MCF 10A (cell line): ENCODE data around the gene C8G. TPM values are rescaled to one million over a fixed set of nuclear protein-coding genes. Genes with fewer than 3 reads are reported as not detected.

Experiments
- BruUV-seq: library from RNA; stranded (reverse); fragments of 400-500 nt; replicated peaks from 2 replicates; lab custom pipeline; 2021; lab: Mats Ljungman, UMichigan
- CTCF ChIA-PET: fragments of 300-600 bp; sonication (Branson Sonifier 250); formaldehyde crosslinking; extraction: SDS; loops from one replicate; lab custom pipeline; 2021; ENCODE audit warnings: antibody characterized with exemption, inconsistent platforms; lab: Yijun Ruan, JAX
- POLR2A ChIA-PET: fragments of 300-600, 350-650 bp; sonication (Branson Sonifier 250); formaldehyde crosslinking; extraction: SDS; loops from one replicate; lab custom pipeline; 2020; ENCODE audit warnings: antibody characterized with exemption, inconsistent platforms; lab: Yijun Ruan, JAX
- DNase-seq: peaks from one replicate; pipeline ENCODE4 v3.0.0-alpha.2; 2018; ENCODE audit not compliant: unreplicated experiment
- H3K27ac Mint-ChIP-seq: one replicate; pipeline ENCODE4 v1.8.0; 2022; ENCODE audit warnings: mild to moderate bottlenecking, low read depth, mixed read lengths; ENCODE audit not compliant: unreplicated experiment
- H3K27me3 Mint-ChIP-seq: one replicate; pipeline ENCODE4 v1.8.0; 2022; ENCODE audit warnings: mixed read lengths; ENCODE audit not compliant: insufficient read depth, unreplicated experiment
- H3K36me3 Mint-ChIP-seq: one replicate; pipeline ENCODE4 v1.8.0; 2022; ENCODE audit warnings: mild to moderate bottlenecking, moderate library complexity, mixed read lengths; ENCODE audit not compliant: insufficient read depth, unreplicated experiment
- H3K4me1 Mint-ChIP-seq: one replicate; pipeline ENCODE4 v1.8.0; 2022; ENCODE audit warnings: mixed read lengths; ENCODE audit not compliant: insufficient read depth, unreplicated experiment
- H3K4me3 Mint-ChIP-seq: one replicate; pipeline ENCODE4 v1.8.0; 2022; ENCODE audit warnings: mild to moderate bottlenecking, moderate library complexity, mixed read lengths; ENCODE audit not compliant: unreplicated experiment
- H3K9me3 Mint-ChIP-seq: one replicate; pipeline ENCODE4 v1.8.0; 2022; ENCODE audit warnings: mixed read lengths; ENCODE audit not compliant: unreplicated experiment
- intact Hi-C: fragments of 100-400 bp; cut with micrococcal nuclease; formaldehyde crosslinking; loops from 2 replicates; pipeline ENCODE4 v1.14.1; 2022
- total RNA-seq: library from RNA; stranded (reverse); gene quantifications from 2 replicates; pipeline ENCODE4 v1.2.3, GENCODE V29; 2022
- TF ChIP-seq, protein P1 (sequence below): fragments of 200-600 bp; IDR thresholded peaks from one replicate; pipeline ENCODE4 v1.8.0; 2022; ENCODE audit warnings: antibody characterized with exemption, mild to moderate bottlenecking; ENCODE audit not compliant: unreplicated experiment

Gene C8G
- total RNA-seq, 1 experiment from 2014 or later: 1.0 TPM

DNA sequence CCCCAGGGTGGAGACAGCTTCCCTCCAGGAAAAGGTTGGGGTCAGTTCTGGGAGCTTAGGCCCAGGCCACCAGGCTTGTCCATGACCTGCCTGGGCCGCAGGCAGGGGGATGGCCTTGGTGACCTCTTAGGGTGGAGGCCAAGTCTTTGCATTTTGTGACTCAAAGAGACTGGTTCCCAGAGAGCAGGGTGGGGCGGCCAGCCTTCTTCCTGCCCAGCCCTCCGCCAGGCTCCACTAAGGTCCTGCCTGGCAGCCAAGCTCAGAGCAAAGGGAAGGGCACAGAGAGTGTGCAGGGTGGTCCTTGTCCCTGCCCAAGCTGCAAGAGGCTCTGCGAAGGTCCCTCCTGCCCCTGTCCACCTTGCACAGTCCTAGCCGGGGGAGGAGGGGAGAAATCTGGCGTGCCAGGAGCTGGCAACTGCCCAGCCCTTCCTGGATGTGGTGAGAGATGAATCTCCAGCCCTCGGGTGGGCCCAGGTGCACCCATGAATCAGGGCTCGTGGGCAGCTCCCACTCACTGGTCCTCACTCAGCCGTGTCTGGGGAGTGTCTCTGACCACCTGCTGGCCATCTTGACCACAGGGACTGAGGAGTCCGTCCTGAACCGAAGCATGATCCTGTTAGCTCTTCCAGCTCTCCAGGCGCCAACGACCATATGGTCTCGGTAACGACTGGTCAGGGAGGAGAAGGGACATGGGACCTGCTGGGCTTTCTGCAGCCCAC lies 29.9 kb downstream of the C8G start:
- no peaks in the 10 kb centered on the region for H3K9me3 Mint-ChIP-seq
- DNase-seq: peak; percentile 30
- H3K27me3 Mint-ChIP-seq: no peaks in the 10 kb centered on the region
- ChIA-PET CTCF (interaction anchor here (0.6 to 1.1 kb wide), 5 partner anchors 10 to 340 kb away, joined by 3 to 5 read pairs (median 3); no protein-coding TSS in a partner anchor), POLR2A (no interaction called here)
- no TSS peak for BruUV-seq
- intact Hi-C loops: no loop called here
- no peaks in the 10 kb centered on the region for H3K36me3 Mint-ChIP-seq
- H3K4me3 Mint-ChIP-seq: no peak overlapping the region
- no peak overlapping the region for H3K27ac Mint-ChIP-seq
- TF ChIP-seq, protein P1, sequence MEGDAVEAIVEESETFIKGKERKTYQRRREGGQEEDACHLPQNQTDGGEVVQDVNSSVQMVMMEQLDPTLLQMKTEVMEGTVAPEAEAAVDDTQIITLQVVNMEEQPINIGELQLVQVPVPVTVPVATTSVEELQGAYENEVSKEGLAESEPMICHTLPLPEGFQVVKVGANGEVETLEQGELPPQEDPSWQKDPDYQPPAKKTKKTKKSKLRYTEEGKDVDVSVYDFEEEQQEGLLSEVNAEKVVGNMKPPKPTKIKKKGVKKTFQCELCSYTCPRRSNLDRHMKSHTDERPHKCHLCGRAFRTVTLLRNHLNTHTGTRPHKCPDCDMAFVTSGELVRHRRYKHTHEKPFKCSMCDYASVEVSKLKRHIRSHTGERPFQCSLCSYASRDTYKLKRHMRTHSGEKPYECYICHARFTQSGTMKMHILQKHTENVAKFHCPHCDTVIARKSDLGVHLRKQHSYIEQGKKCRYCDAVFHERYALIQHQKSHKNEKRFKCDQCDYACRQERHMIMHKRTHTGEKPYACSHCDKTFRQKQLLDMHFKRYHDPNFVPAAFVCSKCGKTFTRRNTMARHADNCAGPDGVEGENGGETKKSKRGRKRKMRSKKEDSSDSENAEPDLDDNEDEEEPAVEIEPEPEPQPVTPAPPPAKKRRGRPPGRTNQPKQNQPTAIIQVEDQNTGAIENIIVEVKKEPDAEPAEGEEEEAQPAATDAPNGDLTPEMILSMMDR: no peak
- H3K4me1 Mint-ChIP-seq: peaks cover 7% of the 10 kb centered on the region

DNA sequence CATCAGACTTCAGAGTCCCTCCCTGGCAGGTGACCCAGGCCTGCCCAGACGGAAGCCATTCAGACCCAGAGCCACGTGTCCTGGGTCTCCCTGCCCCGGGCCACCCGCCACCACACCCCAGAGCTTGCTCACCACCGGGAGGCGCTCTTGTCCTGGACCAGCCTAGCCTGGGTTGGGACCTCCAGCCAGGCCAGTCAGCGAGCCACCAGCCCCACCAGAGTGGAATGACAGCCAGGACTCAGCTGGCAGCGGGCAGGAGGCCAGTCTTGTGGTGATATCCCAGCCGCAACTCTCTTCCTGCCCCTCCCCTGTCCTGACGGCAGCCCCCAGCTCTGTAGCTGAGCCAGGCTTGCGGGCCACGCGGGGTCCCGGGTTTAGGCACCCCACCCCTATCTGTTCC lies 30.6 kb downstream of the C8G start:
- CTCF ChIA-PET: interaction anchor here (0.7 to 1.1 kb wide), 4 partner anchors 11 to 341 kb away, joined by 3 to 5 read pairs (median 4); no protein-coding TSS in a partner anchor
- Mint-ChIP-seq H3K4me3 (no peak overlapping the region), H3K9me3 (no peaks in the 10 kb centered on the region), H3K4me1 (peaks cover 7% of the 10 kb centered on the region), H3K27ac (no peak overlapping the region), H3K27me3 (no peaks in the 10 kb centered on the region), H3K36me3 (no peaks in the 10 kb centered on the region)
- BruUV-seq: no TSS peak
- intact Hi-C loops: no loop called here
- no peak for DNase-seq
- TF ChIP-seq, protein P1: peak; percentile 3
- POLR2A ChIA-PET: no interaction called here

DNA sequence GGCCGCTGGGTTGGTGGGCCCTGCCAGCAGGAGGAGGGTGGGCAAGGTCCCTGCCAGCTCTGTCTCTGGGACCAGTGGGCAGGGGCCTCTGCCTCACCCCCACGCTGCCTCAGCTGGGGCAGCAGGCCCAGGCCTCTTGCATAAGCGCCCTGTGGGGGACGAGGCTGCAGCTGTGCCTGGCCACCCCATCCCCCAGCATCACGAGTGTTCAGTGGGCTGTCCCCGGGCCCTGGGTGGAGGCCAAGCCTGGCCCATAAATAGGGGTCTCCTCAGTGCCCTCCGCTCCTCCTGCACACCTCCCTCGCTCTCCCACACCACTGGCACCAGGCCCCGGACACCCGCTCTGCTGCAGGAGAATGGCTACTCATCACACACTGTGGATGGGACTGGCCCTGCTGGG lies 32.2 kb downstream of the C8G start, which contains the start of gene PTGDS:
Gene PTGDS, plus strand, starts transcription at position 282 of the 400 bp plus-strand sequence. Its CDS starts 75 bp downstream, at position 357.
- no peak within 1 kb of the TSS for H3K4me3 Mint-ChIP-seq
- H3K36me3 Mint-ChIP-seq: no peaks in the 10 kb centered on the region
- no peak within 1 kb of the TSS for H3K27ac Mint-ChIP-seq
- no peaks in the 10 kb centered on the region for H3K9me3 Mint-ChIP-seq
- TF ChIP-seq, protein P1: no peak
- H3K27me3 Mint-ChIP-seq: no peaks in the 10 kb centered on the region
- ChIA-PET POLR2A (no interaction called here), CTCF (no interaction called here)
- no TSS peak for BruUV-seq
- intact Hi-C loops: no loop called here
- no peak for DNase-seq
- peaks cover 7% of the 10 kb centered on the region for H3K4me1 Mint-ChIP-seq

DNA sequence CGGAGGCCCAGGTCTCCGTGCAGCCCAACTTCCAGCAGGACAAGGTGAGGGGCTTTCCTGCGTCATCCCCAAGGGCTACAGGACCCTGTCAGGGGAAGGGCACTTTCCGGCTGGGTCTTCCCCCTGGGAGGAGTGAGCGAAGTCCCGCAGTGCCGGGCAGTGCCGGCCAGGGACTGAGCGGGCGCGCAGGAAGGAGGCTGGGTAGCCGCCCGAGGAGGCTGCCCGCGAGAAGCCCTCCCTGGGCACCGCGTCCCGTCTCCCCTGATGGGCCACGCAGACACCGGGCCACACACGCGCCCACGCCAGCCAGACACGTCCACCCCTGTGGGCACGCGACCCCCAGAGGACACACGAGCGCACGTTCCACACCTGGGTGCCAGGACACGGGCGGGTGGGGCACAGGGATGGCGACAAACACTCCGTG lies 32.6 kb downstream of the C8G start:
- no TSS peak for BruUV-seq
- H3K27me3 Mint-ChIP-seq: no peaks in the 10 kb centered on the region
- no peaks in the 10 kb centered on the region for H3K9me3 Mint-ChIP-seq
- no peaks in the 10 kb centered on the region for H3K36me3 Mint-ChIP-seq
- intact Hi-C loops: no loop called here
- no peak overlapping the region for H3K27ac Mint-ChIP-seq
- TF ChIP-seq, protein P1: no peak
- no peak for DNase-seq
- POLR2A ChIA-PET: interaction anchor here (0.6 kb wide), 1 partner anchor 242 kb away, joined by 3 read pairs; no protein-coding TSS in a partner anchor
- CTCF ChIA-PET: no interaction called here
- H3K4me3 Mint-ChIP-seq: no peak overlapping the region
- H3K4me1 Mint-ChIP-seq: peaks cover 7% of the 10 kb centered on the region
